KG1 (cell line): ENCODE measurements around the gene PPP1R18.
"Not testable (repeated sequence)": the region's sequence is repeated elsewhere in the genome, so short reads cannot be mapped to it uniquely, and the experiment has no call there.

Experiments used
- DNase-seq: peaks from one replicate; lab custom pipeline; 2025; lab: John Stamatoyannopoulos, UW

Gene PPP1R18

GRCh38 chr6:30666300-30666699 is 20.1 kb downstream of the PPP1R18 start:
- not testable (repeated sequence) for DNase-seq

- DNase-seq: no peak
Observed at GRCh38 chr6:30664994-30665767, 21.3 kb downstream of the PPP1R18 start.

- not testable (repeated sequence) for DNase-seq
Observed at GRCh38 chr6:30657922-30658321, 28.5 kb downstream of the PPP1R18 start.

DNA sequence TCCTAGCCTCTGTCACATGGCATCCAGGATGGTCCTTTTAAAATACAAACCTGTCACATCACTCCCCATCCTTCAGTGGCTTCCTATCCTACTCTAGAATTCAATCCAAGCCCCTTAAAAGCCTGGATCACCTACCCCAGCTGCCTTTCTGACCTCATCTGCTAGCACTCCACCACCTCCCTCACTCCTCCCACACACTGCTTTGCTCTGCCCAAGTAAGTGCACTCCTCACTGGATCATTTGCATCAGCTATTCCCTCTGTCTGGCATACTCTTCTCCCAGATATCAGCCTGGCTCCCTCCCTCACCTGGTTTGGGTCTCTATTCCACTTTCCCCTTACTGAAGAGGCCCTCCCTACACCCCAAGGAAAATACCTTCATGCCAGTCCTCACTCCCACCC is 29.0 kb downstream of the PPP1R18 start:
- no peak for DNase-seq

- no peak for DNase-seq
Observed at GRCh38 chr6:30656513-30656912, 29.9 kb downstream of the PPP1R18 start.

- DNase-seq: no peak
Observed at GRCh38 chr6:30655743-30656094, 30.7 kb downstream of the PPP1R18 start.

DNA sequence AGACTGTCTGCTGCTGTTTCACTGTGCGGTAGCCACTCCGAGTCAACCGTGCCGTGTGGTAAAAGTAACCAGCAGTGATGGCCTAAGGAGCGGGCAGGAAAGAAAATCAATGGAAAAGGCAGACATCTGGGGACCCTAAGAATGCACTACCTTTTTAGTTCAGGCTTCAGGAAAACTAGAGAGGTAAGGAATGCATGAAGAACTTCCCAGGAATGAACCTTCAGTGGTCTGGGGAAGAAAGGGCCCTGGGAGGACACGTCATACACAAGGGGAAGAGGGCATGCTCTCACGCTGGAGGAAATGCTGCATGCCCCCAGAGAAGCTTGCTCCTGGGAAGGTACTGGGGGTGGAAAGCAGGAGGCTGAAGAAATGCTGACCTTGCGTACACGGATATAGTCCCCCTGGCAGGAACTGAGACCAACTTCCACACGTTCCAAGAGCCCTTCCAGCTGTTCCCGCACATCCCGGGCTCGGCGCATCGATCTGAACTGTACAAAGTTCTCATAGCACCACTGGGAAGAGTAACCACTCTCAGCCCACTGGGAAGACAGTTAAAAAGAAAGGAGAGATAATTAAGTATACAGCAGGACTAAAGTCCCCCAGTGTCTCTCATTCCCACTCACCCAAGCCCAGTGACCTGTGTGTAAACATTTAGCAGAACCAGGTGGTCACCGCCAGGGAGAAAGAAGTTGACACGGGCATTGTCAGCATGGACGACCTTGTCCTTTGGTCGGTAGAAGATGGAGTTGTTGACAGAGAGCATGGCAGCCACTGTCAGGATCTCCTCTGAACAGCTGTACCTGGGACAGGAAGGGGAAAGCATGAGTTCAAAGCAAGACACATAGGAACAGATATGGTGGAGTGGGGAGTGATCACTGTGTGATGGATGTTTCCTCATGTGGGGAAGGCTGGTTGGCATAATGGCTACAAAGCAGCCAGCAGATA is 31.4 kb downstream of the PPP1R18 start:
- DNase-seq: no peak

- no peak for DNase-seq
Observed at GRCh38 chr6:30651143-30651542, 35.3 kb downstream of the PPP1R18 start.

- peak; percentile 44 for DNase-seq
Observed at GRCh38 chr6:30647242-30648116, 39.0 kb downstream of the PPP1R18 start.

- DNase-seq: peak; percentile 83
Observed at GRCh38 chr6:30646450-30647241, 39.8 kb downstream of the PPP1R18 start, which contains the start of gene C6orf136. C6orf136 (plus strand) TSS chr6:30647133; CDS start chr6:30647232, 99 bp downstream.

DNA sequence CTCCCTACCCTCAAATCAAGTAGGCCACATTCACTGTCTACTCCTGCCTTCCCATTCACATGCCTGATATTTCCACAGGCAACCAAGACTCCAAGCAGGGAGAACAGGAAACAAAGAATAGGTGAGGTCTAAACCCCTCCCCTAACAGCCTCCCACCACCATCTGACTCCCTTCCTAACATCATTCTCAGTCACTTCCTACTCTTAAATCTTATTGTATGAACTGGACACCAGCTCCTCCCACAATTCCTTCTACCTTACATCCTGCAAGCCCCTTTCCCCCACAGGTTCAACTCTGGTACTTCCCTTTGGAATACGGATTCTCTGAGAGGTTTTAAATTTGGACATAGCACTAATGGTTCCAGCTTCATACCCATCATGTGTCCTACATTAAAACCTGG is 40.5 kb downstream of the PPP1R18 start:
- no peak for DNase-seq

DNA sequence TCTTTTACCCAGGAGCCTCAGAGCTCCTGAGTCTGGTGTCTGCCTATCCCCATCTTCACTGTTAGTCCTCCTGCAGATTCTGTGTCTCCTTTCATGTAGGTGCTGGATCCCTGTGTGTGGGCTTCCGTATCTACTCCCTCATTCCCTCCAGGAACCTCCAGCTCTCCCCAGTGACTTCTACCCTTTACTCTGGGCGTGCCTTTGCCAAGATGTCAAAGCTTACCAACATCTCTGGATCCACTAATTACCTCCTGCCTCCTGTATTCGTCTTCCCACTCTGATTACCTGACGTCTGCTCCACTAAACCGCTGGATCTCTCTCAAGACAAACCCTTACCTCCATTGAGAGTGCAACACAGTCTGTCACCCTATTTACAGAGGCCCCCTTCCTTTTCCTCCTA is 41.7 kb downstream of the PPP1R18 start:
- no peak for DNase-seq

- DNase-seq: no peak
Observed at GRCh38 chr6:30643656-30644055, 42.8 kb downstream of the PPP1R18 start.

- DNase-seq: peak; percentile 30
Observed at GRCh38 chr6:30641048-30641447, 45.4 kb downstream of the PPP1R18 start.

DNA sequence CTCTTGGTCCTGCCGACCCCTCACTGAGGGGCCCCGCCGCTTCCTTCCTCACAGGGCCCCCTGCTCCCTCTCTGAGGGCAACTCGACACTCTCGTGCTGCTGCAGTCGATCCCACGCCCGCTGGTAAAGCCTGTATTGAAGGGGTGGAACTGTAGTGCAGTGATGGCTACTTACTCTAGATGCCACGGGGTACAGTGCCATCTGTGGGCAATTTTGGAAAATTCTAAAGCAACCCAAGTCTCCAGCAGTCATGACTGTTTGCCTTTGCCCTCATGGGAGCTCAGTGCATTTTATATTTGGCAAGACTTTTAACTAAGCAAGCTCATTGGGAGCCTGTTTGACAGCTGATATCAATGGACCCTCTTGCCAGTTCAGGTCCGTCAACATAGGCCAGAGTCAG is 46.0 kb downstream of the PPP1R18 start:
- peak; percentile 23 for DNase-seq

DNA sequence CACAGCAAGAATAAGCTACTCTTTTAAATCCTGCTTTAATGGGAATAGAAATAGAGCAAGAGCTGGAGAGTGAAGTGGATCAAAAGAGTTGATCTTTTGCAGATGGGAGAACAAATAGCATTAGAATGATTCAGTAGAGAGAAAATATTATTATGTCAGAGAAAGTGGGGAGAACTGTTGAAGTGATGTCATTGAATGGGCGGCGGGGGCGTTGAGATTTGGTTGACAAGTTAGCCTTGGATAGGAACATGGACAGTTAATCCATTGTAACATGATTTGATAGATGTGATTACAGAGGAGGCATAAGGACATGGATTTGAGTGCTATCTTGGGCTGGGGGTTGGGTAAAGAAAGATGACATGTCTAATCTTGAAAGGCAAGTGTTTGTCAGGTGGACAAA is 50.6 kb downstream of the PPP1R18 start:
- no peak for DNase-seq

DNA sequence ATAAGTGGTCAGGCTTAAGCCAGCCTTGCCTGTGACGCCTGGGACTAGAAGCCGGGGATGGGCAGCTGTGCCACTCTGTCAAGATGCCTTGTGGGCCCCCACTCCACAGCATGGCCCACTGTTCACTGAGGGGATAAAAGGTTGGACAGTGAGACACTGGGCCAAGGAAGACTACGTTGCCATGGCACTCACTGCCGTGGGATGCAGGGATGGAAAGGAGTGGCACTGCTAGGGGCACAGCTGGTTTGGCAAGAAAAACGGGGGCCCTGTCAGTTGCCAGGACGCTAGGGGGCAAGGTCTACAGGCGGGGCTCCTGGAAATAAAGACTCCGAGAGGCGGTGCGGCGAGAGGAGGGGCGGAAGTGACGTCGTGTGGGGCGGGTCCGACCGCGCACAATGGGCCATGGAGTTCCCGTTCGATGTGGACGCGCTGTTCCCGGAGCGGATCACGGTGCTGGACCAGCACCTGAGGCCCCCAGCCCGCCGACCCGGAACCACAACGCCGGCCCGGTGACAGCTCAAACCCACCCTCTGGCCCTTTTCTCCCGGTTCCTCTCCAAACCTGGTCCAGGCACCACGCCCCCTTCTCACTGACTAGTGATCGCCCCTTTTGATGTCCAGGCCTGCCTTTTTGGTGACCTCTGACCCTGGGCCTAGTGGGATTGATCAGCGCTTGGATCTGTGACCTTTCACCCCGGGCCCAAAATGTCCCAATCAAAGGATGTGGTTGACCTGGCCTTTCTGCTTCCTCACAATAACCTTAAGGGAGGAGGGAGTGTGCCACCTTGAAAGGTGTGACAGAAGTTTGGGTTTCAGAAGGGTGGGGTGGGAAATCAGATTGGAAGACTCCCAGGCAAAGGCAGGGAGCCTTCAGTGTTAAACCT is 59.7 kb downstream of the PPP1R18 start, which contains the start of gene ATAT1:
TSS of gene ATAT1 (plus strand) at position 391 of the 883 bp plus-strand sequence.
- DNase-seq: peak; percentile 59
